ENCODE results near the gene SKIC8. TPM values are rescaled to one million over a fixed set of nuclear protein-coding genes. Genes with fewer than 3 reads are reported as not detected.

Gene SKIC8
- total RNA-seq = 46.0 and 46.2 TPM in 2 replicates

DNA sequence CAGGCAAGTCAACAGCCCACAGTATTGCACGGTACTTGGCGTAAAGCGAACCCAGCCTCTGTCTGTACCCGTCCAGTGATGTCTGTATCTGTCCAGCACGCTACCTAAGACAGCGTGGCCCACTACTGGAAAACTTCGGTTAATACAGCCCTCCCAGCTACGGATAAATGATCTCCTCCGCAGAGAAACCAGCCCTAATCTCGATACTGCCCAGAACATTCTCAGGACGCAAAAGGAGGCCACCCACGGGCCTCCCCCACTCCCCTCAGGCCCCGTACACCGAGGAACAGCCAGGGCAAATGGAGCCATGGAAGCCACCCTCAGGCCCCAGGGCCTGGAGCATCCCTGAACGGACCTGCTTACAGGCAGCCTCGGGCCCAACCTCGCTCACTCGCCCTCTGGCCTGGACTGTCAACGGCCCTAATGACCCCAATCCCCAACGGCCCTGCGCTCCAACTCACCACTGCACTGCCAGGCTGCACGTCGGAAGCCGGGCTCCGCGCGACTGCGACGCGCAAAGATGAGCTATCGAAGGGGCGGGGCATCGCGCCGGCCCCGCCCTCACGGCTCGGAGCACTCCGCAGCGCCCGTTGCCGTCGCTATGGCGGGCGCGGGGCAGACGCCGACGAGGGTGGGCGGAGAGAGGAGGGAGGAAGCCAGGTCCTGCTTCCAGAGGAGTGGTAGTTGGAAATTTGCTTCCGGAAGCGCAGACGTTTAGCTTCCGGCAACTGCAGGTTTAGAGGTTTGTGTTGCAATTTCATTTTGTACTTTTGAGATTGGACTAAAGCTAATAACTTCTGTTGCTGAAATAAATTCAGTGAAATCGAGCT lies at the start of gene SKIC8:
Gene SKIC8, minus strand, starts transcription at position 509 of the 830 bp plus-strand sequence. CDS start 3,923 bp downstream, outside the sequence.
- intact Hi-C loops (cut with micrococcal nuclease) = loop anchor here (1.0 to 2.0 kb wide), 4 partner anchors 35 to 241 kb away; partner anchors contain the start of genes DNAJA4, IDH3A, IREB2 and PSMA4

DNA sequence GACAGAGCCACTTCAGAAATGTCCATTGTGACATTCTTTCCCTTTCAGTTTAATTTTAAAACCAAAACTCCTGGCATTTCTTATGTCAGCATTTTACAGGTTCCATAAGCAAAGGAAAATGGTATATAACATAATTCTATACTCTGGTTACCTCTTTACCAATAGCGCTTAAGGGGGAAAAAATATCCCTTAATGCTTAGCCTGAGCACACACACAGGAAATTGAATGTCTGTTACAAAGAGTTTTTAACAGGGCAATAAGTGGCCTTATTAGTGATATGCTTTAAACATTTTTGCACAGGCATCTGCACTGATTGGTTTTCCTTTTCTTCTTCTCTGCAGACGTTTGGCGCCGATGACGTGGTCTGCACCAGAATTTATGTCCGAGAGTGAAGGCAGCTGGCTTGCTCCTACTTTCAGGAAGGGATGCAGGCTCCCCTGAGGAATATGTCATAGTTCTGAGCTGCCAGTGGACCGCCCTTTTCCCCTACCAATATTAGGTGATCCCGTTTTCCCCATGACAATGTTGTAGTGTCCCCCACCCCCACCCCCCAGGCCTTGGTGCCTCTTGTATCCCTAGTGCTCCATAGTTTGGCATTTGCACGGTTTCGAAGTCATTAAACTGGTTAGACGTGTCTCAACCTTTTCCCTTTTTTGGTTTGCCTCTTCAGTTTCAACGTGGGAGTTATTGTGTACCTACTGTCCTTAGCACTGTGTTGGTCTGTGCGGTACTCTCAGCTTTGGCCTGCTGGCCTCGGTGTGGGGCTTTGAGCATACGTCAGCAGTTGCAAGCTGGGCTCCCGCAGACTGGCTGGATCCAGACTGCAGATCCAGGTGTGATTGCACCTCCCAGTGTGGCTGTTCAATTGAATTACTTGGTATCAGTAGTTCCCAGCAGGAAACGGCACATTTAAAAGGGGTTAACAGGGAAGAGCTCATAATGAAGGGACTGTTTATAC lies 48.5 kb upstream of the SKIC8 start:
- intact Hi-C loops (cut with micrococcal nuclease) = no loop called here

- intact Hi-C loops (cut with micrococcal nuclease) = no loop called here
Observed at GRCh38 chr15:78345396-78346125, 46.2 kb upstream of the SKIC8 start.

- intact Hi-C loops (cut with micrococcal nuclease) = no loop called here
Observed at GRCh38 chr15:78343276-78344060, 44.1 kb upstream of the SKIC8 start.

- intact Hi-C loops (cut with micrococcal nuclease) = no loop called here
Observed at GRCh38 chr15:78342021-78342420, 42.6 kb upstream of the SKIC8 start.

DNA sequence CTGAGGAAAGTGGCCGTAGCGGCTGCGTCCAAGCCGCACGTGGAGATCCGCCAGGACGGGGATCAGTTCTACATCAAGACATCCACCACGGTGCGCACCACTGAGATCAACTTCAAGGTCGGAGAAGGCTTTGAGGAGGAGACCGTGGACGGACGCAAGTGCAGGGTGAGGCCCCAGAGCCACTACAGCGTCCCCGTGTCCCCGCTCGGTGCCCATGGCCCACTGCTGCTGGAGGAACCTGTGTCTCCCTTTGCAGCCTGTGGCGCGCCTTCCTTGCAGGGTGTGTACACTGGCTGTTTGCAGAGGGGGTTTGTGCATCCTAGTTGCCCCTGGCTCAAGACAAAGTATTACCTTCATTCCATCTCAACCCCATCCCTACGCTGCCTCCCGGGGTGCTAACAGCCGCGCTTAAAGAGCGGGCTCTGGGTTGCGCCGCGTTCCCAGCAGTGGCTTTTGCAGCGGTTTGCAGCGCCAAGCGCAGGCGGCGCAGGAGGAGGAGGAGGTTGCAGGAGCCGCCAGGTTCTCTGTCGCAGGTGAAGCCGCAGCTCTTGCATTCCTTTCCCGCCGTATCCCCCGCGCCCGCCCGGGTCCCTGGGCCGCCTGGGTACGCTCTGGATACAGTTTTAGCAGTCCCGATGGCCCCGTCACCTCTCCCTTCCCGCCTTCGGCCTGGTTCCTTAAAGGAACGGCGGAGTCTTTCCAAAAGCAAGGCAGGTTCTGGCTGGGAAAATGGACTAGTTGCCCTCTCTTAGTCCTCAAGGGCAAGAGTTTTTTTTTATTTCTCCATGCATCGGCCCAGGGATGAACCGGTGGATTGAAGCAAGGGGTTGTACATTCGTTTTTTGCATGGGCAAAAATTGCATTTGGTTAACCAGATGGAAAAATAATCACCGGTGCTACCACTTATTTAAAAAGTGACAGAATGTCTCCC lies 41.9 kb upstream of the SKIC8 start:
- intact Hi-C loops (cut with micrococcal nuclease) = no loop called here

DNA sequence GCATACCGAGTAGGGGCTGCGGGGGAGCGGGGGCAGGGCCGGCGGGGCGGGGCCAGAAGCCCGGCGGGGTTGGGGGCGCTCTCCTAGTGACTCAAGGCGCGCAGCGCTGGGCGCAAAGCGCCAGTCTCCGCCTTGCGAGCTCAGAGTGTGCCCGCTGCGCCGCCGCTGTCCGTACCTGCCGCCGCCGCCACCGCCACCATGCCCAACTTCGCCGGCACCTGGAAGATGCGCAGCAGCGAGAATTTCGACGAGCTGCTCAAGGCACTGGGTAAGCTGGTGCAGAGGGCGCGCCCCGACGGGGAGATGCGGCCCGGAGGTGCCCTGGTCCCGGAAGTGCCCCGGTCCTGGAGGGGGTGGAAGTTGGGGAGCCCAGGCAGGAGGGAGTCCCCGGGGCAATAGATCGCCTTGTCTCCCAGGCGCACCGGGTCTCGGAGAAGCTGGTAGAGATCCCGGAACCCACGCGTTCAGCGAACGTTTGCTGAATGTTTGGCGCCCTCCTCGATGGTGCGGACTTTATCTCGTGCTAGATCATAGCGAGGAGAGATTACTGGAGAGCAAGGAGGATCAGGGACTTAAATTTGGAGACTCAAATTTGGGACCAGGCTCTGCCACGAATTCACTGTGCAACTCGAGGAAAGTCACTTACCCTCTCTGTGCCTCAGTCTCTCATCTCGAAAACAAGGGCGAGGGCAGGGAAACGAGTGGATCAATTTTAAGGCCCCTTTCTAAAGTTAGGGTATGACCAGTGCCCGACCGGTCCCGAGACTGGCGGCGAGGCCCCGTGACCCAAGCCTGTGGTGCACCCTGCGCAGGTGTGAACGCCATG lies 41.0 kb upstream of the SKIC8 start, which contains the start of gene CRABP1:
Gene CRABP1, plus strand, starts transcription at position 123 of the 826 bp plus-strand sequence. Its CDS starts 76 bp downstream, at position 199.
- intact Hi-C loops (cut with micrococcal nuclease) = no loop called here

GRCh38 chr15:78339559-78339958 lies 40.1 kb upstream of the SKIC8 start:
- intact Hi-C loops (cut with micrococcal nuclease) = no loop called here

DNA sequence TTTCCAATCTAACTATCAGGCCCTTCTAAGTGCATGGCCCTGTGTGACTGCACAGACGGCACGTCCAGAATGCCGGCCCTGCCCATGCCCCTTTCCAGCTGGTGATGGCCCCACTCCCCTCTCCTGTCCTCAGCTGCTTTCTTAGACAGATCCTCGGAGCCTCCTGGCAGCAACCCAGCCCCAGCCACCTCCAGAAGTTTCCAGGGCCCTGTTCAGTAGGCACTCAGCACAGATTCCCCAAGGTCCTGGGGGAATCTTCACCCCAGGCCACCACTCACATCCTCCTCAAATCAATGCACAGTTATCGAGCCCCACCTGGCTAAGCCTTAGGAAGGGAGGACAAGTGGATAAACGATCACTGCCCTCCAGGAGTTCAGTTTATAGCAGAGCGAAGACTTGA lies 39.4 kb upstream of the SKIC8 start:
- intact Hi-C loops (cut with micrococcal nuclease) = no loop called here

DNA sequence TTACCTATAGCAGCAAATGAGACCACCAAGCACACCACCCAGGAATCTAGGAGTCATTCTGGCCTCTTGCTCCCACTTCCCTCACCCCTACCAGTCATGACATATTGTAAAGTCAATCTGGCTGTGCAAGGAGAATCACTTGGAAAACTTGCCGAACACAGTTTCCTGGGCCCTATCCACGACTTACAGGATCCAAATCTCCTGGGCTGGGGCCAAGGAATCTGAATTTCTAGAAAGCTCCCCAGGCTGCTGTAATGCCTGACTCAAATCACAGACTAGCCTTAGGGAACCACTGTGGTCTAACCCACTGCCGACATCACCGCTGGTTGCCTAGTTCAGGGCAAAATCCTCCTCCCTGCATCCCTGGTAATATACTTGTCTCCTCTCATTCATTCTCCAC lies 36.6 kb upstream of the SKIC8 start:
- intact Hi-C loops (cut with micrococcal nuclease) = no loop called here

GRCh38 chr15:78334845-78335244 lies 35.4 kb upstream of the SKIC8 start:
- intact Hi-C loops (cut with micrococcal nuclease) = no loop called here

DNA sequence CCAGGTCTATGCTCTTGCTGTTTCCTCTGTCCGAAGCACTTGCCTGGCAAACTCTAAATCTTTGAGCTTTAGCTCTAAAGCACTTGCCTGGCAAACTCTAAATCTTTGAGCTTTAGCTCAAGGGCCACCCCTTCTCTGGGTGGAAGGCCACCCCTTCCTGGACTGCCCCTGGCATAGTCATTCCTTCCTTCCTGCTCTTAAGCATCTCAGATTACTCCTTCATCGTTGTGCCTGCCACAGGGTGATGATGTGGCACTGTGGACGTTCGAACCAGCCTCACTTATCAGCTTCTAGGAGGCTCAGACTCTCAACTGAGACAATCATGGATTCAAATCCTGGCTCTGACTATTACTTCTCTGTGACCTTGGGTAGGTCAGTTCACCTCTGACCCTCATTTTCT lies 30.2 kb upstream of the SKIC8 start:
- intact Hi-C loops (cut with micrococcal nuclease) = no loop called here

DNA sequence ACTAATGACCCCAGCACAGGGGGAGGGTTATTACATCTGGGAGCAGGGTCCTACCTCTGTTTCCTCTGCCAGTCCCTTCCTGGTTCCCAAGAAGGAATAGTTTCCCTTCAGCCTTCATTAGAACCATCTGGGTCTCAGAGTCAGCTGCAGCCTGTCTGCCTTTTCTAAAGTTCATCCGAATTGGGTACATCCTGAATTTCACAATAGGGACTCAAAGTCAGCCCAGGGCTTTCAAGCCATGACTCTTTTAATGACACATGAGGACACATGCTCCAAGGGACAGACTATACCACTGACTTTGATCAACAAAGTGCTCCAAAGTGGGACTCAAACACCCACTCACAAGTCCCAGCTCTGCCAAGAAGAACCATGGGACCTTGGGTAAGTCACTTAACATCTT lies 28.1 kb upstream of the SKIC8 start:
- intact Hi-C loops (cut with micrococcal nuclease) = no loop called here

DNA sequence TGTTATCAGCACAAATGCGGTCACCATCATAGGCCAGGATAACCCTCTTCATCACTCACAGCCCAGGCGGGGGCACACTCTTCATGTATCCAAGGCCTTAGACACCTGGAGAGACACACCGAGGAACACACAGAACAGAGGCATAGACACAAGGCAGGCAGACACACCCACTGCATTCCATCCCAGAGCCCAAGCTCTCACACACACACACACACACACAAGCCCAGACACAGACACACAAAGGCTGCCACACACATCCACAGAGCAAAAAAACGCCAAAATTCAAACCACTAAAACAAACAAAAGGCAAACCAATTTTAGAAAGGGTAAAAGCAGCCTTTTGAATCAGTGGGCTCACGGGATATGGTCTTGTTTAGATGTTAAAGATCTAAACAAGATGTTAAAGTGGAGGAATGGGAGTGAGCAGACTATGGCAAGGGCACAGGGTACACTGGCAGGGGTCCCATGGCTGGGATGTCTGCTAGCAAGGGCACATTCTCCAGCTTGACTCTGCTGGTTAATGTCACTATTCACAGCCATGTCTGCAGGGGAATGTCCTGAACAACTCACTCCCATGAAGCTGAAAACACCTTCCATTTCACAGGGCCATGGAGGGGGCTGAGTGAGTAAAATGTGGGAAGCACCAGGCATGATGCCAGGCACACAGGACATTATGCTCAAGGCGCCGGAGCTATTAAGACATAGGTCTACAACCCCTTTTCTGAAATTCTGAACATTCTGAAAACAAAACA lies 25.9 kb upstream of the SKIC8 start:
- intact Hi-C loops (cut with micrococcal nuclease) = no loop called here

DNA sequence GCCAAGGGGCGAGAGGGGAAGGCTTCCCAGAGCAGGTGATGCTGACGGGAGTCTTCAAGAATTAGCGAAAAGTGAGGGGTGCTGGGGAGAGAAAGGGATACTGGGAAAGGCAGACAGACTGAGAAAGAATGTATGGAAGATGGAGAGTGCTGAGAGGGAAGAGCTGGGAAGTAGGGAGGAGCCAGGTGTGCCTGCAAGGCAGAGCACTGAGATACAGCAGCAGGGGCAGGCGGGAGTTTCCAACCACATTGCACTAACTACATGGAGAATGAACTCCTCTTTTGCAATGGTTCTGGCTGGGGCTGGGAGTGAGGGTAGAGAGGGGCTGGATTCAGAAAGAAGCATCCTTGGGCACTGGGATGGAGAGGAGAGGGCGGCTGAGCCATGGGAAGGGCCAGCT lies 24.7 kb upstream of the SKIC8 start:
- intact Hi-C loops (cut with micrococcal nuclease) = no loop called here

DNA sequence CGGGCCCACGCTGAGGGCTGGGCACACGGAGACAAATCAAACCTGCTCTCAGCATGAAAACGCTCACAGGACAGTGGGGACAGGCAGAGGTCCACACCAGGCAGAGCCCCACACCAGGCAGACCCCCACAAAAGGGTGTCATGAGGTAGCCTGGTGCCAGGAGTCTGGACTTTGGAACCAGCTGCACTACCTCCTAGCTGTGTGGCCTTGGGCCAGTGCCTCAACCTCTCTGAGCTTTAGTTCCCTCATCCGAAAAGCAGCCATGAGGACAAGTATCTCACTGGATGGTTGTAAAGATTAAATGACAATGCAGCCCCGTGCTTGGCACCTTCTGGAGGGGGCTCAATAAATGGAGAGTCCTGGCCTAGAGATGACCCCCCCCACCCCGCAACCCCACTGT lies 24.3 kb upstream of the SKIC8 start:
- intact Hi-C loops (cut with micrococcal nuclease) = no loop called here

- intact Hi-C loops (cut with micrococcal nuclease) = no loop called here
Observed at GRCh38 chr15:78322724-78323521, 23.5 kb upstream of the SKIC8 start.
